Cardiac fibroblast (primary cell): ENCODE results near the gene OR6Y1.
A peak's percentile ranks its signal among the peaks of the same experiment; 100 is the strongest.

ENCODE experiments used
- DNase-seq, 2 donors: peaks; one replicate each; pipeline versions ENCODE4 v3.0.0 to v3.0.0-alpha.2; 2010; ENCODE audit warnings: low read depth in 2 of 2
- H3K4me3 ChIP-seq, 2 donors: replicated peaks in 1 of 2; 1 replicate in 1 of 2; 2 replicates in 1 of 2; pipeline ENCODE4 v1.5.1; 2011; ENCODE audit warnings: low read depth in 2 of 2, low read length in 2 of 2, mild to moderate bottlenecking in 2 of 2, moderate library complexity in 1 of 2
- TF ChIP-seq, protein P1 (sequence below): IDR thresholded peaks from one replicate; pipeline ENCODE4 v1.5.1; 2011; ENCODE audit warnings: low read depth, mild to moderate bottlenecking, low read length, inconsistent platforms

The OR6Y1 gene

DNA sequence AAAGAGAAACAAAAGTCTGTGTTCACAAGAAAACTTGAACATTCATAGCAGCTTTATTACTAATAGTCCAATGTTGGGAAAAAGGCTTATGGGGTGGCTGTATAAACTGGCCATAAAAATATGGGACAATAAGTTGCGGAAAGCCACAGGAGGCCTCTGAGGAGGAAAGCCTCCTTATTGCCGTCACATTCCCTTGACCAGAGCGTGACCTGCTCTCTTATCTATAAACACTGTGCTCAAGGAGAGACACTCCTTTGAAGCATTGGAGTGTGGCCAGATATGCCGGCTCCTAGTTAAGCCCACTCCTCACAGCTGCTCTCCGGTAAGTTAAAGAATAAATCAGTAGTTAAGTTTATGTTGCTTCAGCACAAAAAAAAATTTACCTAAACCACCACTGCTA is 19.7 kb downstream of the OR6Y1 start:
- TF ChIP-seq, protein P1, sequence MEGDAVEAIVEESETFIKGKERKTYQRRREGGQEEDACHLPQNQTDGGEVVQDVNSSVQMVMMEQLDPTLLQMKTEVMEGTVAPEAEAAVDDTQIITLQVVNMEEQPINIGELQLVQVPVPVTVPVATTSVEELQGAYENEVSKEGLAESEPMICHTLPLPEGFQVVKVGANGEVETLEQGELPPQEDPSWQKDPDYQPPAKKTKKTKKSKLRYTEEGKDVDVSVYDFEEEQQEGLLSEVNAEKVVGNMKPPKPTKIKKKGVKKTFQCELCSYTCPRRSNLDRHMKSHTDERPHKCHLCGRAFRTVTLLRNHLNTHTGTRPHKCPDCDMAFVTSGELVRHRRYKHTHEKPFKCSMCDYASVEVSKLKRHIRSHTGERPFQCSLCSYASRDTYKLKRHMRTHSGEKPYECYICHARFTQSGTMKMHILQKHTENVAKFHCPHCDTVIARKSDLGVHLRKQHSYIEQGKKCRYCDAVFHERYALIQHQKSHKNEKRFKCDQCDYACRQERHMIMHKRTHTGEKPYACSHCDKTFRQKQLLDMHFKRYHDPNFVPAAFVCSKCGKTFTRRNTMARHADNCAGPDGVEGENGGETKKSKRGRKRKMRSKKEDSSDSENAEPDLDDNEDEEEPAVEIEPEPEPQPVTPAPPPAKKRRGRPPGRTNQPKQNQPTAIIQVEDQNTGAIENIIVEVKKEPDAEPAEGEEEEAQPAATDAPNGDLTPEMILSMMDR: no peak
- DNase-seq: no peak
- H3K4me3 ChIP-seq: no peak overlapping the region

- TF ChIP-seq, protein P1: peak; percentile 47
- peak; percentile 32 to 50 for DNase-seq
- H3K4me3 ChIP-seq: no peak overlapping the region
These were observed 26.9 kb downstream of the OR6Y1 start for GRCh38 chr1:158527190-158527815.

GRCh38 chr1:158521666-158522058 is 32.5 kb downstream of the OR6Y1 start:
- TF ChIP-seq, protein P1: no peak
- H3K4me3 ChIP-seq: no peak overlapping the region
- no peak for DNase-seq

DNA sequence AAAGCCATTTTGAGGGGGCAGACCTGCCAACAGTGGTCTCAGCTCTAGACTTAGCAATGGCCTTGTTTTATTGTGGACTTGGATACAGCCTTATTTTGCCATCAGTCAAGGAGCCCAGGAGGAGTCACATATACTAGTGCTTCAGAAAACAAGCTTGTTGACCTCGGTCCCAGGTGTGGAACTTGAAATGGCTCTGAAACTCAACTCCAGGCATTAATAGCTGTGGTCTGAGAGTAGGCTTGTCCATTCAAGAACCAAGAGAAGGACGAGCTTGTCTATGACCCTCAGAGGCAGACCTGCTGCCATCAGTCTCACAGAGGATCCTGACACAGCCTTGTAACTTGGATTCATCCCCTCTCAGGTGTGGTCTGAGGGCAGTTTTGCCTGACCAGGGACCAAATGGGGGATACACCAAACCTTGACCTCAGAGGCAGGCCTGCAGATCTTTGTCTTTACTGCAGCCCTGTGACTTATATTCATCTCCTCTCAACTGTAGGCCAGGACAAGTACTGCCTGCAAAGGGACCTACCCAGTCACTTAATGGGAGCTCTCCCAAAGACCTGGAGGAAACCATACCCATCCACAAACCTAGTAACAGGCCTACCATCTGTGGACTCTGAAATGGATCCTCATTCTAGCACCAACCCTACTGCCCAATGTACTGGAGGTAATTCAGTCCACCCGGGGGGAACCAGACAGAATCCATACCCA is 33.1 kb downstream of the OR6Y1 start:
- no peak overlapping the region for H3K4me3 ChIP-seq
- TF ChIP-seq, protein P1: no peak
- DNase-seq: no peak

DNA sequence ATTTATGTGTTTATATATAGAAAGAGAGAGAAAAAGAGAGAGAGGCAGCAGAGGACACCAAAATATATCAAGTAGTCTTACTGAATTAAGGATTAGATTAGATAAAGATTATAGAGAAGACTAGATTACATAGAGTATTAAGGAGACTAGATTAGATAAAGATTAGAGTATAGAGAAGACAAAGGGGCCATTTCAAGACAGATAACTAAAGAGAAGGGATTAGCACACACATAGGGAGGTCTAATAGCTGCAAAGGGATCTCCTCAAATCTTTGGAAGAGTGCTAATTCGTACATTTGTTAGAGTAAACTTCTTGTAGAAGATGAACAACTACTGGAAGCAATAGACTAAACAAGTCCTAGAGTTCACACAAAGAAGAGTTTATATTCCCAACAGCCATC is 34.2 kb downstream of the OR6Y1 start:
- TF ChIP-seq, protein P1: no peak
- DNase-seq: no peak
- H3K4me3 ChIP-seq: no peak overlapping the region

DNA sequence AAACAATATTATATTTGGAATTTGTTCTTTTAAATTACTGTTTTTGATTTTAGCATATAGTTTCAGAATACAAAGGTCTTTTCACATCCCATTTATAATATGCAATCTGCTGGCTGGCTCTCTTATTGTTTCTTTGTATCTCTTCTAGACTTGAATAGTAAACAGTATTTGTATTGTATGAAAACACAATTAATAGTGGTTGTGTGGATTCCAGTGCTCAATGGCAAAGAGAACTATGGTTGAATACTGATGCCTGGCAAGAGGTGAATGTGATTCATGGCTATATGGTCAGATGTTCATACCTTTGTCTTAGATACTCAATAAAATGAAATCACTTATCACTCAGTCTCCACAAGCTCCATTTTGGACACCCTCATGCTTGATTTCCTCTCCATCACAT is 37.2 kb downstream of the OR6Y1 start:
- TF ChIP-seq, protein P1: no peak
- no peak overlapping the region for H3K4me3 ChIP-seq
- DNase-seq: no peak
